Body of pancreas (tissue), 4 donors: ENCODE measurements around the gene BIRC2.

Experiments used
- CTCF ChIP-seq, 7 experiments: fragments of 450-650 bp in 4 of 7; fragments of 200-600 bp in 3 of 7; sonication (generic) in 3 of 7; IDR thresholded peaks; one replicate each; pipeline ENCODE4 v1.5.1; 2016 to 2019; ENCODE audit warnings: antibody characterized with exemption in 7 of 7
- POLR2A ChIP-seq, 3 donors: fragments of 450-650 bp; IDR thresholded peaks; one replicate each; pipeline ENCODE4 v1.6.1; 2016; ENCODE audit warnings: antibody characterized with exemption in 3 of 3, mild to moderate bottlenecking in 2 of 3

GRCh38 chr11:102384419-102385079, 37.5 kb downstream of the BIRC2 start:
- TF ChIP-seq CTCF (IDR thresholded peaks at IDR 0.05) (no peak), POLR2A (IDR thresholded peaks at IDR 0.05) (no peak)
